KOPT-K1 (cell line): Measurements from ENCODE around the gene AKAP12.
"Not testable (repeated sequence)": the region's sequence is repeated elsewhere in the genome, so short reads cannot be mapped to it uniquely, and the experiment has no call there.

Source experiments
- H3K27ac ChIP-seq: fragments of 200-600 bp; sonication (generic); 2 replicates; pipeline ENCODE4 v1.5.1; 2016; ENCODE audit warnings: antibody characterized with exemption, mild to moderate bottlenecking, low read depth, low read length; ENCODE audit not compliant: poor library complexity, severe bottlenecking
- H3K36me3 ChIP-seq: fragments of 200-600 bp; sonication (generic); 2 replicates; pipeline ENCODE4 v1.5.1; 2017; ENCODE audit warnings: antibody characterized with exemption, mild to moderate bottlenecking, low read length, moderate library complexity; ENCODE audit not compliant: insufficient read depth
- H3K9me3 ChIP-seq: fragments of 200-600 bp; sonication (generic); 2 replicates; pipeline ENCODE4 v1.5.1; 2017; ENCODE audit warnings: antibody characterized with exemption, low read length, mild to moderate bottlenecking; ENCODE audit not compliant: insufficient read depth, poor library complexity, severe bottlenecking

AKAP12 gene

GRCh38 chr6:151306269-151306783 is 66.6 kb downstream of the AKAP12 start:
- Histone ChIP-seq H3K36me3 (no peaks in the 10 kb centered on the region), H3K27ac (no peak overlapping the region), H3K9me3 (no peaks in the 10 kb centered on the region)

- Histone ChIP-seq H3K36me3 (no peaks in the 10 kb centered on the region), H3K27ac (no peak overlapping the region)
These were observed 67.7 kb downstream of the AKAP12 start for GRCh38 chr6:151307501-151307900.

GRCh38 chr6:151309619-151310018 is 69.9 kb downstream of the AKAP12 start:
- Histone ChIP-seq H3K9me3 (no peaks in the 10 kb centered on the region), H3K36me3 (no peaks in the 10 kb centered on the region), H3K27ac (no peak overlapping the region)

More at GRCh38 chr6:151307501-151307900, 67.7 kb downstream of the AKAP12 start:
- H3K9me3 ChIP-seq = no peaks in the 10 kb centered on the region

GRCh38 chr6:151310279-151310678 is 70.5 kb downstream of the AKAP12 start:
- Histone ChIP-seq H3K9me3 (no peaks in the 10 kb centered on the region), H3K36me3 (no peaks in the 10 kb centered on the region), H3K27ac (no peak overlapping the region)

- H3K36me3 ChIP-seq = no peaks in the 10 kb centered on the region
- H3K27ac ChIP-seq = no peak overlapping the region
- no peaks in the 10 kb centered on the region for H3K9me3 ChIP-seq
These were observed 71.3 kb downstream of the AKAP12 start for GRCh38 chr6:151310852-151311767.

- H3K36me3 ChIP-seq = no peaks in the 10 kb centered on the region
- H3K9me3 ChIP-seq = no peaks in the 10 kb centered on the region
- no peak overlapping the region for H3K27ac ChIP-seq
These were observed 73.3 kb downstream of the AKAP12 start for GRCh38 chr6:151313066-151313491.

GRCh38 chr6:151315661-151316060 is 75.9 kb downstream of the AKAP12 start:
- not testable (repeated sequence) for H3K36me3 ChIP-seq, H3K9me3 ChIP-seq, H3K27ac ChIP-seq

GRCh38 chr6:151317103-151317994 is 77.6 kb downstream of the AKAP12 start:
- Histone ChIP-seq H3K36me3 (no peaks in the 10 kb centered on the region), H3K27ac (no peak overlapping the region), H3K9me3 (no peaks in the 10 kb centered on the region)

GRCh38 chr6:151317995-151318365 is 78.2 kb downstream of the AKAP12 start:
- Histone ChIP-seq H3K27ac (no peak overlapping the region), H3K9me3 (no peaks in the 10 kb centered on the region), H3K36me3 (no peaks in the 10 kb centered on the region)

GRCh38 chr6:151320140-151320539 is 80.4 kb downstream of the AKAP12 start:
- no peak overlapping the region for H3K27ac ChIP-seq
- no peaks in the 10 kb centered on the region for H3K9me3 ChIP-seq
- H3K36me3 ChIP-seq = no peaks in the 10 kb centered on the region

- Histone ChIP-seq H3K27ac (no peak overlapping the region), H3K9me3 (no peaks in the 10 kb centered on the region), H3K36me3 (no peaks in the 10 kb centered on the region)
These were observed 81.7 kb downstream of the AKAP12 start for GRCh38 chr6:151321438-151321837.

GRCh38 chr6:151322570-151322969 is 82.8 kb downstream of the AKAP12 start:
- Histone ChIP-seq H3K9me3 (no peaks in the 10 kb centered on the region), H3K36me3 (no peaks in the 10 kb centered on the region), H3K27ac (no peak overlapping the region)

GRCh38 chr6:151323791-151324487 is 84.2 kb downstream of the AKAP12 start:
- H3K9me3 ChIP-seq = no peaks in the 10 kb centered on the region
- no peaks in the 10 kb centered on the region for H3K36me3 ChIP-seq
- H3K27ac ChIP-seq = no peak overlapping the region

GRCh38 chr6:151324488-151324825 is 84.7 kb downstream of the AKAP12 start:
- H3K9me3 ChIP-seq = no peaks in the 10 kb centered on the region
- no peak overlapping the region for H3K27ac ChIP-seq
- H3K36me3 ChIP-seq = no peaks in the 10 kb centered on the region
